Neural progenitor cell (in vitro differentiated cells): ENCODE data around the gene IRX5.

Experiments used
- CTCF ChIP-seq: fragments of 200-600 bp; sonication (generic); IDR thresholded peaks from 2 replicates; pipeline ENCODE4 v1.5.1; 2017; ENCODE audit warnings: antibody characterized with exemption, mild to moderate bottlenecking
- EZH2 ChIP-seq: fragments of 200-600 bp; sonication (generic); IDR thresholded peaks from 2 replicates; pipeline ENCODE4 v1.6.1; 2017; ENCODE audit warnings: antibody characterized with exemption, mild to moderate bottlenecking, moderate library complexity
- EZH2phosphoT487 ChIP-seq: fragments of 200-600 bp; sonication (generic); IDR thresholded peaks from 2 replicates; pipeline ENCODE4 v1.6.1; 2017; ENCODE audit warnings: antibody characterized with exemption

DNA sequence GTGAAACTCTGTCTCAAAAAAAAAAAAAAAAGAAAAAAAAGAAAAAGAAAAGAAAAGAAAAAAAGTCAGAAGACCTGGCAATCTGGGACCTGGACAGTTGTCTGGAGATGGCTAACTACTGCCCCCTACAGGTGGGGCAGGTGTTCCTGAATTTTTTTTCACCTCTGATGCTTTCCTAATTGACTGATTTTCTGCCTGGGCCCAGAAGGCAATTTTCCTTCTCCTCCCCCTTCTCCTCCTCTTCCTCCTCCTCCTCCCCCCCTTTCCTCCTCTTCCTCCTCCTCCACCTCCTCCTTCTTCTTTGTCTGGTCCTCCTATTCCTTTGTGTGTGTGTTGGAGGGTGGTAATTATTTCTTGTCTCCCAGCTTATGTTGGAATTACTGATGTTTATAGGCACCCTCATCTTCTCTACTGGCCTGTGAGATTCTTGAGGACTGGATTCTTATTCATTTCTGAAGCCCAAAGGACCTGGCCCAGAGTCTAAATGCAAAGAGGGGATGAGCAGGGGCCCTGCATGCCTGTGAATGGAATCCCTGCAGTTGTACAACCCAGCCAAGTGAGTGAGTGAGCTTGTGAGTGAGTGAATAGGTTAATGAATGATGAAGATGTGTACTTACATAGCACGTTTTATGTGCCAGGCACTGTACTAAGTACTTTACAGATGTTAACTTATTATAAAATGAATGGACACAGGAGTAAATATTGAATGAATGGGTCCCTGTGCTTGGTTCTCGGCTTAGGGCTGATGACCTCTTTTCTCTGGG lies 26.9 kb downstream of the IRX5 start:
- TF ChIP-seq CTCF = peak; percentile 54
- TF ChIP-seq EZH2 = no peak
- no peak for TF ChIP-seq EZH2phosphoT487
